ENCODE data around the gene ITPR2.

DNA sequence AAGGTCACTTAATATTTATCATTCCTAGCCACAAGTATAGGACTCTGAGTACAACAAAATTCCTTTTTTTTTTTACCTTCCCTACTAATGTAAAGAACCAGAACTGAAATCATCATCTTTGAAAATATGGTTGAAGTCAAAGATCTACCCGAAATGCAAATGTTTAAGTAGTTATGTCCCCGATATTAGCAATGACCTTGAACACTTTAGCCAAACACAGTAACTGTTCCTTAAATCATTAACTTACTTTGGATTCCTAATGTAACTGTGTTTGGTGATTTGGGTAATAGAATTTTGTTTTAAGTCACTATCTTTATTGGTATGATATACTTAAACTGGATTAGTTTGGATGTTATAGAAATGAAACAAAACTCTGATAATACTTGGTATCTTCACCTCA lies 14.4 kb downstream of the ITPR2 start:
- TF ChIP-seq TAF1 (conservative IDR thresholded peaks at IDR 0.05) (no peak), HNF4G (IDR thresholded peaks at IDR 0.05) (no peak)
- TF ChIP-seq, protein P1, sequence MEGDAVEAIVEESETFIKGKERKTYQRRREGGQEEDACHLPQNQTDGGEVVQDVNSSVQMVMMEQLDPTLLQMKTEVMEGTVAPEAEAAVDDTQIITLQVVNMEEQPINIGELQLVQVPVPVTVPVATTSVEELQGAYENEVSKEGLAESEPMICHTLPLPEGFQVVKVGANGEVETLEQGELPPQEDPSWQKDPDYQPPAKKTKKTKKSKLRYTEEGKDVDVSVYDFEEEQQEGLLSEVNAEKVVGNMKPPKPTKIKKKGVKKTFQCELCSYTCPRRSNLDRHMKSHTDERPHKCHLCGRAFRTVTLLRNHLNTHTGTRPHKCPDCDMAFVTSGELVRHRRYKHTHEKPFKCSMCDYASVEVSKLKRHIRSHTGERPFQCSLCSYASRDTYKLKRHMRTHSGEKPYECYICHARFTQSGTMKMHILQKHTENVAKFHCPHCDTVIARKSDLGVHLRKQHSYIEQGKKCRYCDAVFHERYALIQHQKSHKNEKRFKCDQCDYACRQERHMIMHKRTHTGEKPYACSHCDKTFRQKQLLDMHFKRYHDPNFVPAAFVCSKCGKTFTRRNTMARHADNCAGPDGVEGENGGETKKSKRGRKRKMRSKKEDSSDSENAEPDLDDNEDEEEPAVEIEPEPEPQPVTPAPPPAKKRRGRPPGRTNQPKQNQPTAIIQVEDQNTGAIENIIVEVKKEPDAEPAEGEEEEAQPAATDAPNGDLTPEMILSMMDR (IDR thresholded peaks at IDR 0.05; ENCODE audit: low read depth, low read length, missing input control): no peak
- TF ChIP-seq, protein P2, sequence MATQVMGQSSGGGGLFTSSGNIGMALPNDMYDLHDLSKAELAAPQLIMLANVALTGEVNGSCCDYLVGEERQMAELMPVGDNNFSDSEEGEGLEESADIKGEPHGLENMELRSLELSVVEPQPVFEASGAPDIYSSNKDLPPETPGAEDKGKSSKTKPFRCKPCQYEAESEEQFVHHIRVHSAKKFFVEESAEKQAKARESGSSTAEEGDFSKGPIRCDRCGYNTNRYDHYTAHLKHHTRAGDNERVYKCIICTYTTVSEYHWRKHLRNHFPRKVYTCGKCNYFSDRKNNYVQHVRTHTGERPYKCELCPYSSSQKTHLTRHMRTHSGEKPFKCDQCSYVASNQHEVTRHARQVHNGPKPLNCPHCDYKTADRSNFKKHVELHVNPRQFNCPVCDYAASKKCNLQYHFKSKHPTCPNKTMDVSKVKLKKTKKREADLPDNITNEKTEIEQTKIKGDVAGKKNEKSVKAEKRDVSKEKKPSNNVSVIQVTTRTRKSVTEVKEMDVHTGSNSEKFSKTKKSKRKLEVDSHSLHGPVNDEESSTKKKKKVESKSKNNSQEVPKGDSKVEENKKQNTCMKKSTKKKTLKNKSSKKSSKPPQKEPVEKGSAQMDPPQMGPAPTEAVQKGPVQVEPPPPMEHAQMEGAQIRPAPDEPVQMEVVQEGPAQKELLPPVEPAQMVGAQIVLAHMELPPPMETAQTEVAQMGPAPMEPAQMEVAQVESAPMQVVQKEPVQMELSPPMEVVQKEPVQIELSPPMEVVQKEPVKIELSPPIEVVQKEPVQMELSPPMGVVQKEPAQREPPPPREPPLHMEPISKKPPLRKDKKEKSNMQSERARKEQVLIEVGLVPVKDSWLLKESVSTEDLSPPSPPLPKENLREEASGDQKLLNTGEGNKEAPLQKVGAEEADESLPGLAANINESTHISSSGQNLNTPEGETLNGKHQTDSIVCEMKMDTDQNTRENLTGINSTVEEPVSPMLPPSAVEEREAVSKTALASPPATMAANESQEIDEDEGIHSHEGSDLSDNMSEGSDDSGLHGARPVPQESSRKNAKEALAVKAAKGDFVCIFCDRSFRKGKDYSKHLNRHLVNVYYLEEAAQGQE (IDR thresholded peaks at IDR 0.05): no peak
